ENCODE measurements around the gene DNAJC30.

DNA sequence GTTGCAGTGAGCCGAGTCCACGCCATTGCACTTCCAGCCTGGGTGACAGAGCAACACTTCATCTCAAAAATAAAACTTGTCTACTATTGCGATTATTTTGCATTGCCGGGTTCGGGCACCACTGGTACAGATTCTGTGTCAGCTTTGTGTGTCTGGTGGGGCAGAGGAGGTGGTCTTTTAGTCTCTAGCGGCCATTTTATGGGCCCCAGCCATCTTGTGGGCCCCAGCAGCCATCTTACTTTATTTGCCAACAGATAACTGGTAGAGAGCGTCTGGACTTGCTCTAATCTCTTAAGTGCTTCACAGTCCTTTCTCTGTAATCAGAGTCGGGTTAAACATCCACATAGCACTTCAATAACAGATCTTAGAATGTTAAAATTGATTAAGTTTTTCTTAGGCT lies 5.0 kb upstream of the DNAJC30 start:
- TF ChIP-seq, protein P1, sequence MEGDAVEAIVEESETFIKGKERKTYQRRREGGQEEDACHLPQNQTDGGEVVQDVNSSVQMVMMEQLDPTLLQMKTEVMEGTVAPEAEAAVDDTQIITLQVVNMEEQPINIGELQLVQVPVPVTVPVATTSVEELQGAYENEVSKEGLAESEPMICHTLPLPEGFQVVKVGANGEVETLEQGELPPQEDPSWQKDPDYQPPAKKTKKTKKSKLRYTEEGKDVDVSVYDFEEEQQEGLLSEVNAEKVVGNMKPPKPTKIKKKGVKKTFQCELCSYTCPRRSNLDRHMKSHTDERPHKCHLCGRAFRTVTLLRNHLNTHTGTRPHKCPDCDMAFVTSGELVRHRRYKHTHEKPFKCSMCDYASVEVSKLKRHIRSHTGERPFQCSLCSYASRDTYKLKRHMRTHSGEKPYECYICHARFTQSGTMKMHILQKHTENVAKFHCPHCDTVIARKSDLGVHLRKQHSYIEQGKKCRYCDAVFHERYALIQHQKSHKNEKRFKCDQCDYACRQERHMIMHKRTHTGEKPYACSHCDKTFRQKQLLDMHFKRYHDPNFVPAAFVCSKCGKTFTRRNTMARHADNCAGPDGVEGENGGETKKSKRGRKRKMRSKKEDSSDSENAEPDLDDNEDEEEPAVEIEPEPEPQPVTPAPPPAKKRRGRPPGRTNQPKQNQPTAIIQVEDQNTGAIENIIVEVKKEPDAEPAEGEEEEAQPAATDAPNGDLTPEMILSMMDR (IDR thresholded peaks at IDR 0.05; ENCODE audit: low read depth, low read length), result no peak
- no peak for TF ChIP-seq EZH2phosphoT487 (IDR thresholded peaks at IDR 0.05; ENCODE audit: low read depth)

All from OCI-LY3 (cell line).